ENCODE results near the gene LPP. TPM values are rescaled to one million over a fixed set of nuclear protein-coding genes. Genes with fewer than 3 reads are reported as not detected.

LPP gene
- total RNA-seq, 1 donor from 2014 or later, result 79.6 TPM

DNA sequence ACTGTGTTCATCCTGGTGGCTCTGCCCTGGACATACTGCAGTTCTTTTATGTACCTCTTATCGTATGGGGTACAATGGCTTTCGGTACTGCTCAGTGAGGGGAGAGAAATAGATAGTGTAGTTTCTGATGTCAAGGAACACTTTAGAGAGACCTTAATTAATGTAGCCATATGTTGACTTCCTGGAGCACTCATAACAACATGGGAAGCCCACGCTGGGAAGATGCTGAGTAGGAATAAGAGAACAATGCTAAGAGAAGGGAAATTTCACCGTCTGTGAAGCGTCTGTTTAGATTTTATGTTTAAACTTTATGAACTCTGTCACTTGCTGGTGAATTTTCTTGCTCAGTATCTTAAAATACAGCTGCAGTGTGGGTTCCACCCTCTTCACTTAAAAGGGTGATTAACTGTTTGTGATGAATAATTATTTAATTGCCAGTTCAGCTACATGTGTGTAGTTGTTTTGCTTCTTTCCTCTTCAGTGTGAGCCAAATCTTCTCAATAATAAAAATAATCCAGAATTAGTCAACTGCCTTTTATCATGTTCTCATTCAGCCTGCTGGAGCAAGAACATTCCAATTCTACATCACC, 644.7 kb downstream of the LPP start:
- intact Hi-C loops (cut with micrococcal nuclease), result no loop called here

DNA sequence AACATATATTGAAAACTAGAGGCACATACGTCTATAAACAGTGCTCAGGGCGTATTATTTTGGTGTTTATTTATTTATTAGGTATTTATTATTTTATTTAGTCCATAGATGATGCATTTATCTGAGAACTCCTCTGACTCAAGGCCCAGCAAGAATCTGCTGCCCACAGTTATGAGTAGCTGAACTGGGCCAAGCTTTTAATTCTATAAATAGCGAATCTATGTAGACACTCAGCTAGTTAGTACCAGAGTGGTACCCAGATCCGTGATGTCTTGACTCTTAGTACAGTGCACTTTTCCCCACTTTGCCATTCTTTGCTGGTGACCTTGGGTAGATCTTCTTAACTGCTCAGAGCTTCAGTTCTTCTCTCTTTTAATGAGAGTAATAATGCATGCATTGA, 647.4 kb downstream of the LPP start:
- intact Hi-C loops (cut with micrococcal nuclease), result no loop called here

DNA sequence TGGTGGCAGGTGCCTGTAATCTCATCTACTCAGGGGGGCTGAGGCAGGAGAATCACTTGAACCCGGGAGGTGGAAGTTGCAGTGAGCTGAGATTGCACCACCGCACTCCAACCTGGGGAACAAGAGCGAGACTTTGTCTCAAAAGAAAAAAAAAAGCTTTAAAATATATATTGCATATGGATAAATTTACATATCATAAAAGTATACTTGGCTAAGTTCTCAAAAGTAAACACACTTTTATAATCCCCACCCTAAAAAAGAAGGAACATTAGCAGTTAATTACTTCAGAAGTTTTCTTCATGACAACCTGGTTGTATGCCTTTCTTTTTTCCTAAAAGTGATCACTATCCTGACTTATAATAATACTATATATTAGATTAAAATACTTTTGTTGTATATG, 648.7 kb downstream of the LPP start:
- intact Hi-C loops (cut with micrococcal nuclease), result no loop called here

GRCh38 chr3:188807006-188807405, 653.0 kb downstream of the LPP start:
- intact Hi-C loops (cut with micrococcal nuclease), result no loop called here

GRCh38 chr3:188812198-188812597, 658.2 kb downstream of the LPP start:
- intact Hi-C loops (cut with micrococcal nuclease), result no loop called here

GRCh38 chr3:188814581-188814980, 660.6 kb downstream of the LPP start:
- intact Hi-C loops (cut with micrococcal nuclease), result no loop called here

DNA sequence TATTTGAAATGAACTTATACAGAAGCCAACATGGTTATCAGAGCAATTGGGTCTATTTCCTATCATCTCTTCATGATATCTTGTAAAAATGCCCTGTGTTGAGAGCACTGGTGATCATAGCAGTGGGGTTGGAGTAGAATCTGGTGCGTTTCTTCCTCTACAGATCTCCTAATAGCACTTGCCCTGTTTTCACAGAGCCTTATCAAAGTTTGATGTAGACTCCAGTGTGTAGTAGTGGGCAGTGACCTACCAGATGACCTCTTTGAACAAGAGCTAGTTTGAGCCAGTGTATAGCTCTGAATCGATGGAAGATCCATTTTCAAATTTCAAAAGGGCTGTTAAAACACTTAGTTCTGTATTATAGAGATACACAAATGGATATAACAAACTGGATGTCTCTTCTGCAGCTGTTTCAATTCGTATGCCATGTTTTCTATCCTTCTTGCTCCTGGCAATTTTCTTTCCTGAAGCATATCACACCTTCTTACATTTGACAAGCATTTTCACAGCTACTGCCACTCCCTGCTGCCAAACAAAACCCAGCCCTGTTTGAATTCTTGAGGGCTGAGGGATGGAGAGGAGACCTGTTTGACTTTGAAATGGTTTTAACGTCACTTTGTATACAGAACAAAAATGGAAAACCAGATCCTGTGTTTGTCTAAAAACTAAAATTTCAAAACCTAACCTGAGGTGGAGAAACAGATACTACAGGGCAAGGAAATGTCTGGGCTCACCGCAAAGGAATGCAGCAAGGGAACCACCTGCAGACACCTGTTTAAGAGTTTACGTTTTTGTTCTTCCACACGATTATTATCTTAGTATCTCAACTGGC, 663.4 kb downstream of the LPP start:
- intact Hi-C loops (cut with micrococcal nuclease), result no loop called here

DNA sequence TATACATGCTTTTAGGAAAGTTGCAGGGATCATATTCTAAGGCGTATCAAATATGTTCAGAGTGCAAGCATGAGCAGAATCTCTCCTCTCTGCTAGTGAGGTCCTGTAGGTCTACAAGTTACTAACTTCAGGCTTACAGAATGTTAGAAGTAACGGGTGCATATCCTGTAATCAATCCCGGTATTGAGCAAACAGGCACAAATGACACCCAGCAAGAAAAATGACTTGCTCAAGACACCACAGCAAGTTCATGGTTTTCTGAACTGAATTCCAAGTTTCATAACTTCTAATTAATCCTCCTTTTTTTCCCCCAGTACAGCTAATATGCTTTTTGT, 663.9 kb downstream of the LPP start:
- intact Hi-C loops (cut with micrococcal nuclease), result no loop called here

GRCh38 chr3:188818282-188818681, 664.3 kb downstream of the LPP start:
- intact Hi-C loops (cut with micrococcal nuclease), result no loop called here

DNA sequence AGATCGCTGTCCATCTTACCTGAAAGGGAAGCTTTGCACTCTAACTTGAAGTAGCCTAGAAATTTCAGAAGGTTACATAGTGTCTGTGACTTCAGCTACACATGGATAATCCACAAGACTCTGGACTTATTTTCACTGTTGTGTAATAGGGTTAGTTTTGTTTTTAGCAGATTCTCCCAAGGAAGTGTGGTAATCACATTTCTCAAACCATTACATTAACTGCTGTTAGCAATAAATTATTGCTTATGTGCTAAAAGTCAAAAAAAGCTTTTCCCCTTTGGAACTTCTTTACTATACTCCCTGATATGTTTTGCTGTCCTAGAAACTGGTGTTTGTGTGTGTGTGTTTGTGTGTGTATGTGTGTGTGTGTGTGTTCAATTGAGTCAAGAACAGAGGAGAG, 666.0 kb downstream of the LPP start:
- intact Hi-C loops (cut with micrococcal nuclease), result no loop called here

DNA sequence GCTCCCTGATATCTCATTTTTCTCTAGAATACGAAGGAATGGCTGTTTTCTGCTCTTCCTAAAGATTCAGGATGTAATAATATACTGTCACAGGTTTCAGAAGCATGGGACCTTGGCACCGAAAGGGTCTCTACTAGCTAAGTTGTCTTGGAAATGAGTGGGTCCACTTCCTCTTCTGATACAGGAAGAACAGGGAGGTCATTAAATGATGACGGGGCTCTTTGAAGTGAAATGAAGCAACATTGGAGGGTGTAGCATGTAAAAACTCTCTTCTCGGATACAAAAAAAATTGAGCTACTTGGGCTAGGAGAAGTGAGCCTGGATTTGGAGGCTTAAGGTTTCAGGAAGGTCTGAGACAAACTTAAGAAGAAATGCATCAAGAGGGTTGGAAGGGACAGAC, 668.0 kb downstream of the LPP start:
- intact Hi-C loops (cut with micrococcal nuclease), result no loop called here

DNA sequence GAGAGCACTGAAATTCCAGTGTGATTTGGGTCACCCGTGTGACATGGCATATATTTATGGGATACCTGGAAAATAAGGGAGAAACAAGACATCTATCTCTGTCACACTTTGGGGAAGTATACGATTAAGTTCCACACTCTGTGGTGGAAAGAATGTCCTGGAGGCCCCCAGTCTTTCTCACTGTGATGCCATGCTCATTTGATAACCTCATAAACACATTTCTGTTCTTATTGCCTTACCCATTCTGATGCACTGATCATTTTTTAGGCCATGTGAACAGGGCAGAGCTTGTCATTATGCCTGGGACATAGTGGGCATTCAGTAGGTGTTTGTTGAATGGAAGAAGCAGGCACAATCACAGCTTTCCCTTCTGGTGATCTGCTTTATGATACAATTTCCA, 668.5 kb downstream of the LPP start:
- intact Hi-C loops (cut with micrococcal nuclease), result no loop called here

GRCh38 chr3:188824566-188824965, 670.6 kb downstream of the LPP start:
- intact Hi-C loops (cut with micrococcal nuclease), result no loop called here

- intact Hi-C loops (cut with micrococcal nuclease), result no loop called here
These were observed 671.9 kb downstream of the LPP start for GRCh38 chr3:188825901-188826300.

- intact Hi-C loops (cut with micrococcal nuclease), result no loop called here
These were observed 672.6 kb downstream of the LPP start for GRCh38 chr3:188826574-188826973.

DNA sequence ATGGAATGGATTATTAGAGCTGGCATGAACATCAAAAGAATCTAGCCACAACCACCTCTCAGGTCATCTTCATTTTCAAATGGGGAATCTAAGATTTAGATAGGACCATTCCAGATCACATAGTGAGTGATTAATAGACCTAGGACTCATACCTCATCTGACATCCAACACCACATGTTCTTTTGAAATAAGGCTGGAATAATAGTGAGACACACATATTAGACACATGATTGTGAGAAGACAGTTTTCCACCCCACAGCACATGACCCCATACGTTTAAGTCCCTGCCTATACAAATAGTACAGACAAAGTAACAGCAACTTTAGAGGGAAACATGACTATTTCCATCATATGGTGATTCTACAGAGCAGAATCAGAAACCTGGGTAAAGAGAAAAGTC, 673.1 kb downstream of the LPP start:
- intact Hi-C loops (cut with micrococcal nuclease), result no loop called here

DNA sequence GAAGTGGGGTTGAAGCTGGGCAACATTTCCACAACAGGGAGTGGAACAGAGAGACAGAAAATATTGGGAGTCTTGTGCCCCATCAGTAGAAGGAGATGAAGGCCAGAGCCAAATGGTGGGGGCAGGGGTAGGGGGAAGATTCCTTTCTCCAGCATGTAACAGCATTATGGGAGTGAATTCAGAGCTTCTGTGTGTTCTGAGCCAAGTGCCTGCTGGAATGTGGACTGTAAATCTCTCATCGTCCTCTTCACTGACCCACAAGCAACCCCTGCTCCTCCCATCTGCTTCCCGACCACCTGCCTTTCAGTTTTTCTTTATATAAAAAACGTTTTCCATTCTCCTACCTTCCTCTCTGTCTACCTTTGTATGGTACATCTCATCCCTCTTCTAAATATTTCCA, 673.6 kb downstream of the LPP start:
- intact Hi-C loops (cut with micrococcal nuclease), result no loop called here

DNA sequence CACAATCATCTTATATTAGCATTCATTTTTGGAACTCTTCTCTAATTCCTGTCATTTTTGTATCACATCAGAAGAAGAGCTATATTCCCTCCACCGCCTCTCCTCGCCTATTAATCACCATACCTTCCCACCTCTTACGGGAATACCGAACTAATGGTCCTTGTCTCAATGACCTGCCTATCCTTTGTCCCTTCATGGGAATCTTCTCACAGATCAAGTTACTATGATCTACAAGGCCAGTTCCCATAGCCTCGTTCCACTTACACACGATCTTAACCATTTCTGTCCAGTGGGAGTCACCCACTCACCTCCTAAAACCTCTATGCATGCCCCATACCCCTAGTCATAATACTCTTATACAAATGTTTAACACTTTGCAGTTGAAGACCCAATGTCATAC, 675.2 kb downstream of the LPP start:
- intact Hi-C loops (cut with micrococcal nuclease), result no loop called here

- intact Hi-C loops (cut with micrococcal nuclease), result no loop called here
These were observed 675.6 kb downstream of the LPP start for GRCh38 chr3:188829576-188829975.

- intact Hi-C loops (cut with micrococcal nuclease), result loop anchor here (2.0 to 5.0 kb wide), 3 partner anchors 124 to 1089 kb away; no protein-coding TSS in a partner anchor
These were observed 676.9 kb downstream of the LPP start for GRCh38 chr3:188830893-188831292.

DNA sequence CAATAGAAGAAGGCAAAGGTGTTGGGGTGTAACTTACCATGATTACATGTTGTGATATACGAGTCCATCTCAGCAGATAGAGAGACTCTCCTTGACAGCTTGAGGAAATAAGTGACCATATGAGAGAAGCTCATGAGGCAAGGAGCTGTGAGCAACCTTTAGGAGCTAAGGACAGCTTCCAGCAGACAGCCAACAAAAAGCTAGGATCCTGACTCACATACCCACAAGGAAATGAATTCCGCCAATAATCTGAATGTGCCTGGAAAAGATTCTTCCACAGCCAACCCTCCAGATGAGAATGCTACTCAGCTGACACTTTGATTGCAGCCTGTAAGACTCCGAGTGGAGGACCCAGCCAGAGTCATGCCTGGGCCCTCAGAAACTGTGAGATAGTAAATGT, 678.2 kb downstream of the LPP start:
- intact Hi-C loops (cut with micrococcal nuclease), result loop anchor here (5.0 kb wide), 1 partner anchor 1090 kb away; no protein-coding TSS in a partner anchor

- intact Hi-C loops (cut with micrococcal nuclease), result loop anchor here (5.0 kb wide), 1 partner anchor 1091 kb away; no protein-coding TSS in a partner anchor
These were observed 679.2 kb downstream of the LPP start for GRCh38 chr3:188832961-188833721.

All from T-helper 2 cell treated with Interferon-gamma antibody and Interleukin-4, amounts not matched to agents 100 ng/mL and 5 ng/mL, for 36 hours (primary cell).